HepG2 (cell line): ENCODE measurements around the gene PELO. TPM values are rescaled to one million over a fixed set of nuclear protein-coding genes. Genes with fewer than 3 reads are reported as not detected.

Source experiments
- GATA4 ChIP-seq: sonication (generic); IDR thresholded peaks from 2 replicates; pipeline ENCODE4 v1.6.1; 2016; ENCODE audit warnings: antibody characterized with exemption, low read depth, borderline replicate concordance
- KAT2B ChIP-seq: fragments of 150-350 bp; IDR thresholded peaks from 2 replicates; pipeline ENCODE4 v1.6.1; 2014; ENCODE audit warnings: low read depth, low read length, borderline replicate concordance
- KDM5B ChIP-seq: sonication (generic); formaldehyde crosslinking; IDR thresholded peaks from 2 replicates; pipeline ENCODE4 v1.4.0; 2020; ENCODE audit warnings: missing genetic modification reagents, mild to moderate bottlenecking, borderline replicate concordance
- NFIB ChIP-seq: sonication (generic); formaldehyde crosslinking; IDR thresholded peaks from 2 replicates; pipeline ENCODE4 v1.9.0; 2021; ENCODE audit warnings: missing genetic modification reagents, mild to moderate bottlenecking, borderline replicate concordance
- NR2F6 ChIP-seq, 2 experiments: IDR thresholded peaks; 2 replicates each; pipeline ENCODE4 v1.6.1; 2016; ENCODE audit warnings: antibody characterized with exemption in 1 of 2, mild to moderate bottlenecking in 1 of 2
- RARG ChIP-seq: sonication (generic); formaldehyde crosslinking; IDR thresholded peaks from 2 replicates; pipeline ENCODE4 v1.4.0; 2020; ENCODE audit warnings: low read depth, mild to moderate bottlenecking, missing genetic modification reagents
- SP2 ChIP-seq: sonication (generic); formaldehyde crosslinking; IDR thresholded peaks from 2 replicates; pipeline ENCODE4 v1.5.1; 2020; ENCODE audit warnings: mild to moderate bottlenecking, missing genetic modification reagents
- SYNCRIP ChIP-seq: fragments of 200-400 bp; formaldehyde crosslinking; IDR thresholded peaks from 2 replicates; pipeline ENCODE4 v1.6.1; 2018; ENCODE audit warnings: mild to moderate bottlenecking, low read depth, low read length; ENCODE audit not compliant: insufficient read depth
- ZBTB8A ChIP-seq: sonication (generic); formaldehyde crosslinking; IDR thresholded peaks from 2 replicates; pipeline ENCODE4 v1.4.0; 2020; ENCODE audit warnings: mild to moderate bottlenecking, low read depth, missing genetic modification reagents, borderline replicate concordance
- ZFP41 ChIP-seq: sonication (generic); formaldehyde crosslinking; IDR thresholded peaks from 2 replicates; pipeline ENCODE4 v1.4.0; 2020; ENCODE audit warnings: mild to moderate bottlenecking, missing genetic modification reagents, borderline replicate concordance
- ZMYM3 ChIP-seq: sonication (generic); formaldehyde crosslinking; IDR thresholded peaks from 2 replicates; pipeline ENCODE4 v1.5.1; 2020; ENCODE audit warnings: mild to moderate bottlenecking, missing genetic modification reagents
- ZNF224 ChIP-seq: sonication (generic); formaldehyde crosslinking; IDR thresholded peaks from 2 replicates; pipeline ENCODE4 v1.5.0; 2020; ENCODE audit warnings: mild to moderate bottlenecking, missing genetic modification reagents
- ZNF510 ChIP-seq: sonication (generic); formaldehyde crosslinking; IDR thresholded peaks from 2 replicates; pipeline ENCODE4 v1.4.0; 2020; ENCODE audit warnings: low read depth, mild to moderate bottlenecking, missing genetic modification reagents
- ZNF549 ChIP-seq: sonication (generic); formaldehyde crosslinking; IDR thresholded peaks from 2 replicates; pipeline ENCODE4 v1.5.0; 2020; ENCODE audit warnings: missing genetic modification reagents
- ZNF660 ChIP-seq: sonication (generic); formaldehyde crosslinking; IDR thresholded peaks from 2 replicates; pipeline ENCODE4 v1.5.1; 2020; ENCODE audit warnings: mild to moderate bottlenecking, low read depth, missing genetic modification reagents, borderline replicate concordance
- ZNF720 ChIP-seq: sonication (generic); formaldehyde crosslinking; IDR thresholded peaks from 2 replicates; pipeline ENCODE4 v1.4.0; 2020; ENCODE audit warnings: missing genetic modification reagents
- ZSCAN29 ChIP-seq: sonication (generic); formaldehyde crosslinking; conservative IDR thresholded peaks from 2 replicates; pipeline ENCODE4 v1.4.0; 2020; ENCODE audit warnings: mild to moderate bottlenecking, missing genetic modification reagents
- ZSCAN30 ChIP-seq: sonication (generic); formaldehyde crosslinking; IDR thresholded peaks from 2 replicates; pipeline ENCODE4 v1.5.0; 2020; ENCODE audit warnings: mild to moderate bottlenecking, missing genetic modification reagents
- polyA plus RNA-seq, 8 experiments: library from polyadenylated mRNA; depleted of rRNA in 3 of 8; stranded (reverse) in 7 of 8; unstranded in 1 of 8; fragments of >200 nt; fragmentation: Illumina TruSeq in 4 of 8; extraction: Trizol in 4 of 8; gene quantifications; 2 replicates each; pipeline versions ENCODE4 v1.2.1 to v1.2.3, GENCODE V29; 2011 to 2016; ENCODE audit warnings: low read depth in 4 of 8, missing spikeins in 1 of 8, mixed read lengths in 1 of 8; ENCODE audit not compliant: insufficient read depth in 1 of 8
- total RNA-seq, 5 experiments: library from RNA; depleted of rRNA; stranded (reverse); fragments of >200 nt; fragmentation: Illumina TruSeq; extraction: Trizol; gene quantifications; 2 replicates each; pipeline ENCODE4 v1.2.3, GENCODE V29; 2016; ENCODE audit warnings: low read depth in 1 of 5
- TF ChIP-seq, protein P1 (sequence below): IDR thresholded peaks from 2 replicates; pipeline ENCODE4 v1.6.1; 2012; ENCODE audit warnings: low read depth, low read length, improper control_type of control experiment
- TF ChIP-seq, protein P2 (sequence below): sonication (generic); formaldehyde crosslinking; conservative IDR thresholded peaks from 2 replicates; pipeline ENCODE4 v1.4.0; 2020; ENCODE audit warnings: missing genetic modification reagents
- TF ChIP-seq, protein P3 (sequence below): sonication (generic); formaldehyde crosslinking; IDR thresholded peaks from 2 replicates; pipeline ENCODE4 v1.4.0; 2020; ENCODE audit warnings: low read depth, mild to moderate bottlenecking, missing genetic modification reagents
- TF ChIP-seq, protein P4 (sequence below): sonication (generic); formaldehyde crosslinking; IDR thresholded peaks from 2 replicates; pipeline ENCODE4 v1.4.0; 2020; ENCODE audit warnings: missing genetic modification reagents

Gene PELO
- total and polyA plus RNA-seq, 2 of the 13 experiments (the other 11 are each of a cell fraction or from before 2014, with no cell fraction given): 19.0 to 23.9 TPM

DNA sequence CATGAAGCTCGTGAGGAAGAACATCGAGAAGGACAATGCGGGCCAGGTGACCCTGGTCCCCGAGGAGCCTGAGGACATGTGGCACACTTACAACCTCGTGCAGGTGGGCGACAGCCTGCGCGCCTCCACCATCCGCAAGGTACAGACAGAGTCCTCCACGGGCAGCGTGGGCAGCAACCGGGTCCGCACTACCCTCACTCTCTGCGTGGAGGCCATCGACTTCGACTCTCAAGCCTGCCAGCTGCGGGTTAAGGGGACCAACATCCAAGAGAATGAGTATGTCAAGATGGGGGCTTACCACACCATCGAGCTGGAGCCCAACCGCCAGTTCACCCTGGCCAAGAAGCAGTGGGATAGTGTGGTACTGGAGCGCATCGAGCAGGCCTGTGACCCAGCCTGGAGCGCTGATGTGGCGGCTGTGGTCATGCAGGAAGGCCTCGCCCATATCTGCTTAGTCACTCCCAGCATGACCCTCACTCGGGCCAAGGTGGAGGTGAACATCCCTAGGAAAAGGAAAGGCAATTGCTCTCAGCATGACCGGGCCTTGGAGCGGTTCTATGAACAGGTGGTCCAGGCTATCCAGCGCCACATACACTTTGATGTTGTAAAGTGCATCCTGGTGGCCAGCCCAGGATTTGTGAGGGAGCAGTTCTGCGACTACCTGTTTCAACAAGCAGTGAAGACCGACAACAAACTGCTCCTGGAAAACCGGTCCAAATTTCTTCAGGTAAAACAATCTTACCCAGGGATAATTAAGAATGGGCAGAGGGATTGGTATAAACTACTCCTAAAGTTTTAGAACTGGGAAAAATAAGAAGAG lies 12.9 kb downstream of the PELO start (continued):
- TF ChIP-seq SP2 (CRISPR knock-in tag): no peak
- TF ChIP-seq, protein P1, sequence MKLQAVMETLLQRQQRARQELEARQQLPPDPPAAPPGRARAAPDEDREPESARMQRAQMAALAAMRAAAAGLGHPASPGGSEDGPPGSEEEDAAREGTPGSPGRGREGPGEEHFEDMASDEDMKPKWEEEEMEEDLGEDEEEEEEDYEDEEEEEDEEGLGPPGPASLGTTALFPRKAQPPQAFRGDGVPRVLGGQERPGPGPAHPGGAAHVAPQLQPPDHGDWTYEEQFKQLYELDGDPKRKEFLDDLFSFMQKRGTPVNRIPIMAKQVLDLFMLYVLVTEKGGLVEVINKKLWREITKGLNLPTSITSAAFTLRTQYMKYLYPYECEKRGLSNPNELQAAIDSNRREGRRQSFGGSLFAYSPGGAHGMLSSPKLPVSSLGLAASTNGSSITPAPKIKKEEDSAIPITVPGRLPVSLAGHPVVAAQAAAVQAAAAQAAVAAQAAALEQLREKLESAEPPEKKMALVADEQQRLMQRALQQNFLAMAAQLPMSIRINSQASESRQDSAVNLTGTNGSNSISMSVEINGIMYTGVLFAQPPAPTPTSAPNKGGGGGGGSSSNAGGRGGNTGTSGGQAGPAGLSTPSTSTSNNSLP: no peak
- 0 out of 2 replicates have a peak, but pooled peaks have one; percentile 9 for TF ChIP-seq ZBTB8A (CRISPR knock-in tag)
- TF ChIP-seq GATA4: no peak
- TF ChIP-seq ZSCAN29: no peak
- no peak for TF ChIP-seq ZNF549
- TF ChIP-seq, protein P2, sequence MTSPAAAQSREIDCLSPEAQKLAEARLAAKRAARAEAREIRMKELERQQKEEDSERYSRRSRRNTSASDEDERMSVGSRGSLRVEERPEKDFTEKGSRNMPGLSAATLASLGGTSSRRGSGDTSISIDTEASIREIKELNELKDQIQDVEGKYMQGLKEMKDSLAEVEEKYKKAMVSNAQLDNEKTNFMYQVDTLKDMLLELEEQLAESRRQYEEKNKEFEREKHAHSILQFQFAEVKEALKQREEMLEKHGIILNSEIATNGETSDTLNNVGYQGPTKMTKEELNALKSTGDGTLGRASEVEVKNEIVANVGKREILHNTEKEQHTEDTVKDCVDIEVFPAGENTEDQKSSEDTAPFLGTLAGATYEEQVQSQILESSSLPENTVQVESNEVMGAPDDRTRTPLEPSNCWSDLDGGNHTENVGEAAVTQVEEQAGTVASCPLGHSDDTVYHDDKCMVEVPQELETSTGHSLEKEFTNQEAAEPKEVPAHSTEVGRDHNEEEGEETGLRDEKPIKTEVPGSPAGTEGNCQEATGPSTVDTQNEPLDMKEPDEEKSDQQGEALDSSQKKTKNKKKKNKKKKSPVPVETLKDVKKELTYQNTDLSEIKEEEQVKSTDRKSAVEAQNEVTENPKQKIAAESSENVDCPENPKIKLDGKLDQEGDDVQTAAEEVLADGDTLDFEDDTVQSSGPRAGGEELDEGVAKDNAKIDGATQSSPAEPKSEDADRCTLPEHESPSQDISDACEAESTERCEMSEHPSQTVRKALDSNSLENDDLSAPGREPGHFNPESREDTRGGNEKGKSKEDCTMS (CRISPR knock-in tag): no peak
- no peak for TF ChIP-seq NR2F6 (IDR thresholded peaks at IDR 0.05)
- no peak for TF ChIP-seq NR2F6 (CRISPR knock-in tag; IDR thresholded peaks at IDR 0.05)
- TF ChIP-seq ZNF224 (CRISPR knock-in tag): no peak
- TF ChIP-seq, protein P3, sequence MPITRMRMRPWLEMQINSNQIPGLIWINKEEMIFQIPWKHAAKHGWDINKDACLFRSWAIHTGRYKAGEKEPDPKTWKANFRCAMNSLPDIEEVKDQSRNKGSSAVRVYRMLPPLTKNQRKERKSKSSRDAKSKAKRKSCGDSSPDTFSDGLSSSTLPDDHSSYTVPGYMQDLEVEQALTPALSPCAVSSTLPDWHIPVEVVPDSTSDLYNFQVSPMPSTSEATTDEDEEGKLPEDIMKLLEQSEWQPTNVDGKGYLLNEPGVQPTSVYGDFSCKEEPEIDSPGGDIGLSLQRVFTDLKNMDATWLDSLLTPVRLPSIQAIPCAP (CRISPR knock-in tag): no peak; the same call in 1 of the 2 replicates
- TF ChIP-seq NFIB (CRISPR knock-in tag): no peak
- peak; percentile 77; the same call in 1 of the 2 replicates for TF ChIP-seq KDM5B (CRISPR knock-in tag)
- TF ChIP-seq, protein P4, sequence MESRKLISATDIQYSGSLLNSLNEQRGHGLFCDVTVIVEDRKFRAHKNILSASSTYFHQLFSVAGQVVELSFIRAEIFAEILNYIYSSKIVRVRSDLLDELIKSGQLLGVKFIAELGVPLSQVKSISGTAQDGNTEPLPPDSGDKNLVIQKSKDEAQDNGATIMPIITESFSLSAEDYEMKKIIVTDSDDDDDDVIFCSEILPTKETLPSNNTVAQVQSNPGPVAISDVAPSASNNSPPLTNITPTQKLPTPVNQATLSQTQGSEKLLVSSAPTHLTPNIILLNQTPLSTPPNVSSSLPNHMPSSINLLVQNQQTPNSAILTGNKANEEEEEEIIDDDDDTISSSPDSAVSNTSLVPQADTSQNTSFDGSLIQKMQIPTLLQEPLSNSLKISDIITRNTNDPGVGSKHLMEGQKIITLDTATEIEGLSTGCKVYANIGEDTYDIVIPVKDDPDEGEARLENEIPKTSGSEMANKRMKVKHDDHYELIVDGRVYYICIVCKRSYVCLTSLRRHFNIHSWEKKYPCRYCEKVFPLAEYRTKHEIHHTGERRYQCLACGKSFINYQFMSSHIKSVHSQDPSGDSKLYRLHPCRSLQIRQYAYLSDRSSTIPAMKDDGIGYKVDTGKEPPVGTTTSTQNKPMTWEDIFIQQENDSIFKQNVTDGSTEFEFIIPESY: no peak
- TF ChIP-seq SYNCRIP: no peak
- TF ChIP-seq RARG (CRISPR knock-in tag): no peak
- no peak for TF ChIP-seq ZNF720 (CRISPR knock-in tag)
- peak; percentile 79; the same call in 1 of the 2 replicates for TF ChIP-seq ZNF510 (CRISPR knock-in tag)
- TF ChIP-seq KAT2B: no peak
- no peak for TF ChIP-seq ZMYM3 (CRISPR knock-in tag)
- no peak for TF ChIP-seq ZNF660 (CRISPR knock-in tag)
- TF ChIP-seq ZSCAN30 (CRISPR knock-in tag): no peak
- no peak for TF ChIP-seq ZFP41
